ENCODE measurements around the gene NSG1.

Gene NSG1

GRCh38 chr4:4396628-4397440, 9.9 kb downstream of the NSG1 start:
- no peak for FAIRE-seq

- no peak for FAIRE-seq
These were observed 10.5 kb downstream of the NSG1 start for GRCh38 chr4:4397441-4397819.

GRCh38 chr4:4398430-4398829, 11.5 kb downstream of the NSG1 start:
- no peak for FAIRE-seq

- FAIRE-seq = no peak
These were observed 14.1 kb downstream of the NSG1 start for GRCh38 chr4:4401036-4401435.

GRCh38 chr4:4402966-4403365, 16.1 kb downstream of the NSG1 start:
- no peak for FAIRE-seq

- FAIRE-seq = no peak
These were observed 18.6 kb downstream of the NSG1 start for GRCh38 chr4:4405358-4405962.

GRCh38 chr4:4406455-4407298, 19.8 kb downstream of the NSG1 start:
- FAIRE-seq = no peak

GRCh38 chr4:4407299-4408131, 20.6 kb downstream of the NSG1 start:
- FAIRE-seq = no peak

GRCh38 chr4:4408132-4408523, 21.2 kb downstream of the NSG1 start:
- no peak for FAIRE-seq

- no peak for FAIRE-seq
These were observed 21.9 kb downstream of the NSG1 start for GRCh38 chr4:4408576-4409335.

- FAIRE-seq = no peak
These were observed 22.7 kb downstream of the NSG1 start for GRCh38 chr4:4409416-4410115.

- FAIRE-seq = no peak
These were observed 23.4 kb downstream of the NSG1 start for GRCh38 chr4:4410271-4410670.

GRCh38 chr4:4411906-4412305, 25.0 kb downstream of the NSG1 start:
- no peak for FAIRE-seq

- no peak for FAIRE-seq
These were observed 25.9 kb downstream of the NSG1 start for GRCh38 chr4:4412641-4413372.

- no peak for FAIRE-seq
These were observed 26.4 kb downstream of the NSG1 start for GRCh38 chr4:4413373-4413725.

GRCh38 chr4:4413806-4414205, 26.9 kb downstream of the NSG1 start:
- FAIRE-seq = no peak

- FAIRE-seq = no peak
These were observed 28.4 kb downstream of the NSG1 start for GRCh38 chr4:4415107-4415805.

GRCh38 chr4:4415806-4416805, 29.2 kb downstream of the NSG1 start:
- no peak for FAIRE-seq

GRCh38 chr4:4416981-4417380, 30.1 kb downstream of the NSG1 start:
- FAIRE-seq = no peak
